CD4-positive, alpha-beta T cell treated with Interleukin-15 for 1 hour (primary cell): Measurements from ENCODE around the gene DSCAM.
"Not testable (repeated sequence)": the region's sequence is repeated elsewhere in the genome, so short reads cannot be mapped to it uniquely, and the experiment has no call there.

Experiments
- DNase-seq: peaks from one replicate; pipeline ENCODE4 v3.0.0-alpha.2; 2020

The DSCAM gene

GRCh38 chr21:40070871-40071270, 776.1 kb downstream of the DSCAM start:
- DNase-seq = no peak

GRCh38 chr21:40067751-40068150, 779.2 kb downstream of the DSCAM start:
- no peak for DNase-seq

GRCh38 chr21:40066221-40066620, 780.7 kb downstream of the DSCAM start:
- no peak for DNase-seq

GRCh38 chr21:40060083-40060677, 786.8 kb downstream of the DSCAM start:
- no peak for DNase-seq

GRCh38 chr21:40057331-40057730, 789.6 kb downstream of the DSCAM start:
- no peak for DNase-seq

GRCh38 chr21:40056031-40056430, 790.9 kb downstream of the DSCAM start:
- DNase-seq = no peak

- no peak for DNase-seq
These were observed 792.6 kb downstream of the DSCAM start for GRCh38 chr21:40054403-40054802.

GRCh38 chr21:40053007-40053406, 794.0 kb downstream of the DSCAM start:
- DNase-seq = no peak

- DNase-seq = no peak
These were observed 794.7 kb downstream of the DSCAM start for GRCh38 chr21:40052276-40052675.

- DNase-seq = no peak
These were observed 795.2 kb downstream of the DSCAM start for GRCh38 chr21:40051801-40052200.

- DNase-seq = no peak
These were observed 797.0 kb downstream of the DSCAM start for GRCh38 chr21:40049931-40050290.

GRCh38 chr21:40049031-40049930, 797.7 kb downstream of the DSCAM start:
- DNase-seq = no peak

GRCh38 chr21:40047993-40048730, 798.8 kb downstream of the DSCAM start:
- no peak for DNase-seq

GRCh38 chr21:40047211-40047610, 799.7 kb downstream of the DSCAM start:
- no peak for DNase-seq

- DNase-seq = no peak
These were observed 803.1 kb downstream of the DSCAM start for GRCh38 chr21:40043866-40044265.

- no peak for DNase-seq
These were observed 803.5 kb downstream of the DSCAM start for GRCh38 chr21:40043423-40043822.

- no peak for DNase-seq
These were observed 805.5 kb downstream of the DSCAM start for GRCh38 chr21:40041446-40041845.

- DNase-seq = not testable (repeated sequence)
These were observed 813.7 kb downstream of the DSCAM start for GRCh38 chr21:40033156-40033782.

- DNase-seq = no peak
These were observed 817.1 kb downstream of the DSCAM start for GRCh38 chr21:40029888-40030287.

GRCh38 chr21:40028393-40028792, 818.6 kb downstream of the DSCAM start:
- not testable (repeated sequence) for DNase-seq

- DNase-seq = no peak
These were observed 825.2 kb downstream of the DSCAM start for GRCh38 chr21:40021558-40022351.

- no peak for DNase-seq
These were observed 826.3 kb downstream of the DSCAM start for GRCh38 chr21:40020651-40021050.
